Fibroblast of skin of back (primary cell): Measurements from ENCODE around the gene KRTAP1-5. TPM values are rescaled to one million over a fixed set of nuclear protein-coding genes. Genes with fewer than 3 reads are reported as not detected.
"Not testable (repeated sequence)": the region's sequence is repeated elsewhere in the genome, so short reads cannot be mapped to it uniquely, and the experiment has no call there.

ENCODE experiments used
- DNase-seq: peaks from one replicate; pipeline ENCODE4 v3.0.0-alpha.2; 2013
- polyA plus RNA-seq, 2 experiments: library from polyadenylated mRNA; unstranded; fragments of 120-200 nt; gene quantifications; one replicate each; pipeline ENCODE4 v1.2.1, GENCODE V29; 2013; ENCODE audit not compliant: insufficient read length in 2 of 2

The KRTAP1-5 gene
- polyA plus RNA-seq (2013, experiment 1 of 2; ENCODE audit: insufficient read length), result 1.9 TPM
- polyA plus RNA-seq (2013, experiment 2 of 2; ENCODE audit: insufficient read length), result 1.7 TPM

DNA sequence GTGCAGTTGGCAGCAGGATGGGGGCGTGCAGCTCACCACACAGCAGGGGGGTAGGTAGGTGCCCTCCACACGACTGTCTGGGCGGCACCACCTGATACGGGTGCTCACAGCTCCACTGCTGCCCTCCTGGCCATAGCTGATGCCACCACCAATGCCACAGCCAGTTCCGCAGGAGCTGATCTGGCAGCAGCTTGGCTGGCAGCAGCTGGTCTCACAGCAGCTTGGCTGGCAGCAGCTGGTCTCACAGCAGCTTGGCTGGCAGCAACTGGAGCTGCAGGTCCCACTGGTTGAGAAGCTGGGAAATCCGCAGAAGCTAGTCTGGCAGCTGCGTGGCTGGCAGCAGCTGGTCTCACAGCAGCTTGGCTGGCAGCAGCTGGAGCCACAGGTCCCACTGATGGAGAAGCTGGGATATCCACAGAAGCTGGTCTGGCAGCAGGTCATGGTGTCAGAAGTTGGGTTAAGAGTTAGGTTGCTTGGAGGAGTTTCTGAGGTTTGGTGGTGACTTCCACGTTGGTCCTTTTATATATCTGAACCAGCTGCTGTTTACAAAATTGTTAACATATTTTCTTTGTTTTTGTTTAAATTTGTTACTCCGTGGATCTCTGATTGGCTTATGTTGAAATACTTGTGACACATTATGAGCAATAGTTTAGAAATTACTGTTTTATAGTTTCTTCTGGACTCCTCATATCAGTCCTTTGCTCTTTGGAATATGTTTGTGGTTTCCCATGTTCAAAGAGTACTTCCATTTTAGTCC lies at the start of gene KRTAP1-5:
TSS of gene KRTAP1-5 (minus strand) at position 494 of the 757 bp plus-strand sequence. CDS start at position 441, 53 bp downstream.
- DNase-seq, result peak; percentile 80

GRCh38 chr17:41076788-41077187 lies 49.8 kb upstream of the KRTAP1-5 start:
- no peak for DNase-seq

- DNase-seq, result no peak
Observed at GRCh38 chr17:41073676-41074075, 46.7 kb upstream of the KRTAP1-5 start.

DNA sequence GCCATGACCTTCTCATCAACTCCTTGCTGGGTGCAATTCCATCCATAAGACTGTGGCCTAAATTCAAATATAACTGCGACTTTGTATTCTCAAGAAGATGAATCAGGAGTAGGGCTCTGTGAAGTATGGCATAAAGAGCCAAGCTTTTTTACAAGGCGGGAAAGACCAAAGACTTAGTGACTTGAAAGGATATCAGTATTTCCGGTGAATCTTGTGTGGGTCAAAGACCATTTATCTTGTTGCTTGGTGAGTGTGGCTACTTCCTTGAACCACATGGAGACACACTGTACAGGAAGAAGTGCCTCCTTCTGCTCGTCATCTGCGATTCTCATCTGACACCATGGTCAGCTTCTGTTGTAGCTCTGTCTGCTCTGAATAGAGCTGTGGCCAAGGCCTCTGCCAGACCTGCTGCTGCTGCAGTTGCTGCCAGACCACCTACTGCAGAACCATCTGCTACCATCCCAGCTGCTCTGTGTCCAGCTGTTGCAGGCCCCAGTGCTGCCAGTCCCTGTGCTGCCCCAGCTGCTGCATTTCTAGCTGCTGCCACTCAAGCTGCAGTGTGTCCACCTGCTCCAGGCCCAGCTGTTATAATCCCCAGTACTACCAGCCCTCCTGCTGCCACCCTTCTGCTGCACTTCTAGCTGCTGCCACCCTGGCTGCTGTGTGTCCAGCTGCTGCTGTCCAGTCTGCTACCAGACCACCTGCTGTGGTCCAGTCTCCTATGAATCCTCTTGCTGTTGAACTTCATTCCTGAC lies 44.8 kb upstream of the KRTAP1-5 start:
- no peak for DNase-seq

DNA sequence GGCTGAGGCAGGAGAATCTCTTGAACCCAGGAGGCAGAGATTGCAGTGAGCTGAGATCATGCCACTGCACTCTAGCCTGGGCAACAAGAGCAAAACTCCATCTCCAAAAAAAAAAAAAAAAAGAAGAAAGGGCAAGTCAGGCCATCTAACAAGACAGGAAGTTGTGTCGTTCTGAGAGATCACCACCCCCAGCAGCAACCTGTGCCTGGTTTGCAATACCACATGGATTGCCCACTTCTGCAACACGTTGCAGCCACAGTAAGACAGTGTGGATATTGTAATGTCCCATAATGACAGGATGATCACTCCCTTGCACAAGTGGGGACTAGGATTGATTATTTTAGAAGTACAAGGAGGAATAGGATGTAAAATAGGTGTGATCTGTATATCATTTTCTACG lies 42.0 kb upstream of the KRTAP1-5 start:
- DNase-seq, result no peak

DNA sequence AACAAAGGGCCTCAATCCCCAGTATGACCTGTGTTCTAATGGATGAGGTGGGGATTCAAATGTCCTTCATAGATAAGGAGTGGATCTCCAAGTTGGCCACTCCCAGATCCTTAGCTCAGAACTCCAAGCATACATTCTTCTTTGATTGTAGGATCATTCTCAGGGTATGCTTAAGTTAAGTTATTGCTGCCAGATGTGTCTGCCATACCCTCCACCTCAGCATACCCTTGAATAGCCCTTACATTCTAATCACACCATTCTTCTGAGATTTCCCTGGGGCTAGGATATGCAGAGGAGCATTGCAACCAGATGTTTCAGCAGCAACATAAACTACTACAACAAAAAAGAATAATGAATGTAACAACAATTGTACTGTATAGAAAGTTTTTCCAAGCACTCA lies 40.3 kb upstream of the KRTAP1-5 start:
- peak; percentile 47 for DNase-seq

DNA sequence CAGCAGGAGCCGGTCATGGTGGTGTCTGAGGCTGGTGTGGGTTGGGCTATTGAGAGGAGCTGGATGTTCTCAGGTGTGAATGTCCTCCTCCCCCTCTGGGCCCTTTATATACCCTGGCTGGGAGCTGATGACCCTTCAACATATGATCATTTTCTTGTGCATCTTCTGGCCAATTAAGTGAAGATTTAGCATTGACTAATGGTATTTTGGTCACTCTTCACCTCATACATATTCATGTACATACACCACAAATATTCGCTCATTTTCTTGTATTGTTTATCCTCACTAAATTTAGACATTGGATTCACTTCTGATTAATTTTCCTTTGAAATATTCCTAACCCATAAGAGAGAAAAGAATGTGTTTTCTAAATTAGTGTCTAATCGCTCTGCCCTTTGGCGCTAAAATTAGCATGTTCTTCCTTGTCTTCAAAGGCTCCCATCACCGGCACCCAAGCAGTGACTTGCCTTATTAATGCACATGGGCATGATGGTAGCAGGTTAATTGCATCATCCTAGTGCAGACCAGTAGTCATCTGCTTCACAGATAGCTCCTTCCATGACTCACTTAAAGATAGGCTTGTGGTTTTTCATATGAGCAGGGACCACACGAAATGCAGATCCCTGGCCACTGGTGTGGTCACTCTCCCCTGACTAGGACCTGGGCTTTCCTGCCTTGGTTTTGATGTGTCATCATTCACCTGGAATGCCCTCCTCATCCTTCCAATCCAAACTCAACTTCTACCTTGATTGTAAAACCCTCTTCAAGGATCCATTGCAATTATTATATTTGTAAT lies 39.0 kb upstream of the KRTAP1-5 start, which contains the start of gene KRTAP2-4:
TSS of gene KRTAP2-4 (minus strand) at position 51 of the 796 bp plus-strand sequence. CDS start at position 17, 34 bp downstream.
- DNase-seq, result peak; percentile 91

GRCh38 chr17:41065016-41065689 lies 38.1 kb upstream of the KRTAP1-5 start:
- DNase-seq, result not testable (repeated sequence)

- no peak for DNase-seq
Observed at GRCh38 chr17:41064301-41064700, 37.3 kb upstream of the KRTAP1-5 start.

GRCh38 chr17:41063449-41063848 lies 36.4 kb upstream of the KRTAP1-5 start:
- DNase-seq, result no peak

DNA sequence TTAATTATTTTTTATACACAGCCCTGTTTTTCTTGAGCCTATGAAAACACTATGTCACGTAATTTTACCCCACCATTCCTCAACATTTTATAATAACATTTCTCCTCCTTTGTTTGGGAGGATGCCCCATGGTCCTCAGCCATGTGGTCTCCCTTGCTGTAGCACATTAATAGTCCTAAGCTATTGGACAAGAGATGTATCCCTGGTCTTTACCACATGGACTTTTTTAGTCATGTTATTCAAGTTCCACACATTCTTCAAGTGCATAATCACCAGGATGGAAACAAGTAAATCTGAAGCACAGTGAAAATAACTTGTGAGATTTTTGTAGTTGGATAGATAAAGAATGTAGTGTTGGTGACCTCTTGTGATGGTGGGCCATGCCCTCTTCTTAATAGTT lies 35.0 kb upstream of the KRTAP1-5 start:
- DNase-seq, result peak; percentile 99

GRCh38 chr17:41060052-41060604 lies 33.1 kb upstream of the KRTAP1-5 start, which contains the start of gene KRTAP2-3:
TSS of gene KRTAP2-3 (minus strand) at chr17:41060114. CDS start at chr17:41060050, 64 bp downstream.
- peak; percentile 99 for DNase-seq

- DNase-seq, result peak; percentile 97
Observed at GRCh38 chr17:41059276-41060051, 32.5 kb upstream of the KRTAP1-5 start.

DNA sequence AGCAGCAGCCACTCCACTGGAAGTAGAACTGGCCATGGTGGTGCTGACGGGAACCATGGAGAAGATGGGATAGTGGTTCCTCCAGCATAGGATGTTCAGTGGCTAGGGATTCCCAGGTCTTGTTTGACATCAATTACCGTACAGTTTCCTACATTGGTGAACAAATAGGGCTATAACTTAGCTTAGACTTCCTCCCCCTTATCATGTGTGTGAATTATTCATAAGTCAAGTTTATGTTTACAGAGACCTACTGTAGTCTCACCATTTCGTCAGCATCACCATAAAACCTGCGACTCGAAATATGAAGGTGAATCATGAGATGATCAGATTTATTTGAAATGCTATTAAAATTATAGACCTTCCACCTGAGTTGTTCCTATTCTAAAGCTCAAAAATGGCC lies 31.7 kb upstream of the KRTAP1-5 start:
- DNase-seq, result no peak

GRCh38 chr17:41057547-41057946 lies 30.5 kb upstream of the KRTAP1-5 start:
- DNase-seq, result no peak

DNA sequence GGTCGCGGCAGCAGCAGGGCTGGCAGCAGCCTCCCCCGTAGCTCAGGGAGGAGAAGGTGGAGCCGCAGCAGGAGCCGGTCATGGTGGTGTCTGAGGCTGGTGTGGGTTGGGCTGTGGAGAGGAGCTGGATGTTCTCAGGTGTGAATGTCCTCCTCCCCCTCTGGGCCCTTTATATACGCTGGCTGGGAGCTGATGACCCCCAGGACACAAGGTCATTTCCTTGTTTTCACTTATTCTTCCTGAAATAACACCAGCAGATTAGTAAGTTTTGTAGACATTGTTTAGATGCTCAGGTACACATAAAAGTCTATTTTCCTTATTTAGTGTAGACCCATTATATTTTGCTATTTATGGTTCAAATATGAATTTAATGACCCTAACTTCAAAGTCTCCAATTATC lies 28.1 kb upstream of the KRTAP1-5 start, which contains the start of gene KRTAP2-2:
TSS of gene KRTAP2-2 (minus strand) at position 101 of the 400 bp plus-strand sequence. CDS start at position 82, 19 bp downstream.
- DNase-seq, result not testable (repeated sequence)

DNA sequence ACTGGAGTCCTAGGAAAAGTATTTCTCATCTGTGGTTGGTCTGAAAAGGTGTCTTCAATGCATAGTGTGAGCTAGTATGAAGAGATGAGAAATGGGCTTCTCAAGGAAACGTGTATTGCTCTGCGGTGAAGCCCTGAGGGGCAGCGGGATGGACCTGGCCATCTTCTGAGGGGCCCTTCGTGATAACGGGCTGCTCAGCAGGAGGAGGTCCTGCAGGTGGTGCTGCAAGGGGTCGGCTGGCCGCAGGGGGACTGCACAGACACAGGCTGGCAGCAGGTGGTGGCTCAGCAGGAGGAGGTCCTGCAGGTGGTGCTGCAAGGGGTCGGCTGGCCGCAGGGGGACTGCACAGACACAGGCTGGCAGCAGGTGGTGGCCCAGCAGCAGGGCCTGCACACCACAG lies 27.5 kb upstream of the KRTAP1-5 start:
- DNase-seq, result not testable (repeated sequence)

DNA sequence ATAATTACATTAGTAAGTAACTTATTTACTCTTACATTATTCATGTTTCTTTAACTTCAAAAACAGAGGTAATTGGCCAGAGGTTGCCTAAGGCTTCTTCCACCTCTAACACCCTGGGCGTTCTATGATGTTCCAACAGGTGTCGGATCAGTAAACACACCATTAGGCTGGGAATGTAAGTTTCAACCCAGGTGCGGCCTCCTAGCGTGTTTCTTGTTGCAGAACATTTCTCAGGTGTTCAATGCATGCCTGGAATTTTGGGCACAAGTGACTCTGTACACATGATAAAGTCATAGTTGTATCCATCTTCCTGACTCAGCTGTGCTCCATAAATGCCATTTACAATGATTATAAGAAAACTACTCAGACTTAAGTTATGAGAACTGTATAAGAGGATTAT lies 27.0 kb upstream of the KRTAP1-5 start:
- DNase-seq, result no peak

DNA sequence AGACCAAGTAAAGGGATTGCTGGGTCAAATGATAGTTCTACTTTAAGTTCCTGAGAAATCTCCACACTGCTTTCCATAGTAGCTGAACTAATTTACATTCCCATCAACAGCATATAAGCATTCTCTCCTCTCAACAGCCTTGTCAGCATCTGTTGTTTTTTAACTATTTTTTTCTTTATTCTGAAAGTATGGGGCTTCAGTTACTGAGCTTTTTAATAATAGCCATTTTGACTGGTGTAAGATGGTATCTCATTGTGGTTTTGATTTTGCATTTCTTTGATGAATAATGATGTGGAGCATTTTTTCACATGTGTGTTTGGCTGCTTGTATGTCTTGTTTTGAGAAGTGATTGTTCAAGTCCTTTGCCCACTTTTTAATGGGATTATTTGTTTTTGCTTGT lies 25.6 kb upstream of the KRTAP1-5 start:
- peak; percentile 52 for DNase-seq

DNA sequence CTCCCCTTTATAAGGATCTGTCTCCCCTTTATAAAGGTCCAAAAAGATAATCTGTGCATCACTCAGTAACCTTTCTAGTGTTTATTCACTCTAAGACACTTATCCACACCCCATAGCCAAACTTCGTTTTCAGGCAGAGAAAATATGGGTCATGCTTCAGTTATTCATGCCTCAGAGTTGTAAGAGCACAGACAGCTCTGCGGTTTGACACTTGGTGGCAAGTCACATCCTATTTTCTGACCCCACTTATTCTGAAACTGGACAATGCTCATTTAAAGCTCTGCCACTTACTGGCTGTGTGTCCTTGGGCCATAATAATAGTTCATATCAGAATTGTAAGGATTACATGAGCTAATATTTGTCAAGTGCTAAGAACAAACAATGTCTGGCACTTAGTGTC lies 22.1 kb upstream of the KRTAP1-5 start:
- peak; percentile 92 for DNase-seq

GRCh38 chr17:41048441-41048840 lies 21.4 kb upstream of the KRTAP1-5 start:
- peak; percentile 91 for DNase-seq
